A549 (cell line): Measurements from ENCODE around the gene NRXN3. TPM values are rescaled to one million over a fixed set of nuclear protein-coding genes. Genes with fewer than 3 reads are reported as not detected.

ENCODE experiments used
- ATAC-seq, 2 experiments: fragments of 200-7000 bp in 1 of 2; fragments of >200 bp in 1 of 2; cut with Nextera tagmentation in 1 of 2; cut with Tn5 transposase in 1 of 2; 3 replicates each; pipeline versions ENCODE4 v1.8.0 to v1.9.1; 2018 to 2020; ENCODE audit warnings: mild to moderate bottlenecking in 1 of 2, moderate library complexity in 1 of 2
- CTCF ChIA-PET: fragments of 300-600 bp; sonication (Branson Sonifier 250); formaldehyde crosslinking; extraction: SDS; loops from one replicate; lab custom pipeline; 2021; ENCODE audit warnings: antibody characterized with exemption, inconsistent platforms; lab: Yijun Ruan, JAX
- POLR2A ChIA-PET: fragments of 350-600 bp; formaldehyde crosslinking; extraction: SDS; loops from one replicate; lab custom pipeline; 2021; ENCODE audit warnings: antibody characterized with exemption, inconsistent platforms; lab: Yijun Ruan, JAX
- DNase-seq, 2 experiments: peaks; one replicate each; pipeline versions ENCODE4 v3.0.0 to v3.0.0-alpha.2; 2011 to 2016; ENCODE audit warnings: low read depth in 1 of 2, low spot score in 1 of 2
- FAIRE-seq: peaks from 2 replicates; lab custom pipeline; 2011; peaks lifted over from hg19 to GRCh38; lab: Jason Lieb, UNC
- H3K27ac ChIP-seq, 2 experiments: fragments of >200 bp; sonication (Bioruptor Twin); formaldehyde crosslinking; 3 replicates each; pipeline ENCODE4 v1.5.1; 2016 to 2017
- H3K4me1 ChIP-seq: fragments of >200 bp; sonication (Bioruptor Twin); formaldehyde crosslinking; 3 replicates; pipeline ENCODE4 v1.6.1; 2016
- H3K4me2 ChIP-seq: fragments of >200 bp; sonication (Bioruptor Twin); formaldehyde crosslinking; 3 replicates; pipeline ENCODE4 v1.6.1; 2016
- H3K4me3 ChIP-seq: fragments of >200 bp; sonication (Bioruptor Twin); formaldehyde crosslinking; 3 replicates; pipeline ENCODE4 v1.5.1; 2016
- H3K9me3 ChIP-seq: fragments of >200 bp; sonication (Bioruptor Twin); formaldehyde crosslinking; 3 replicates; pipeline ENCODE4 v1.6.1; 2016
- BHLHE40 ChIP-seq: IDR thresholded peaks from 2 replicates; pipeline ENCODE4 v1.6.1; 2012; ENCODE audit warnings: low read depth, low read length, inconsistent platforms
- CHD4 ChIP-seq: fragments of 200-600 bp; sonication (generic); IDR thresholded peaks from 2 replicates; pipeline ENCODE4 v1.6.1; 2016; ENCODE audit warnings: antibody characterized with exemption, mild to moderate bottlenecking, borderline replicate concordance
- EHF ChIP-seq: fragments of 250-450 bp; sonication (Bioruptor Pico); IDR thresholded peaks from 2 replicates; pipeline ENCODE4 v1.5.0; 2020; ENCODE audit warnings: mild to moderate bottlenecking
- EP300 ChIP-seq, 2 experiments: fragments of >200 bp; sonication (Bioruptor Twin); formaldehyde crosslinking; IDR thresholded peaks; 2 replicates in 1 of 2; 3 replicates in 1 of 2; pipeline ENCODE4 v1.6.1; 2016 to 2017
- ESRRA ChIP-seq: fragments of 150-350 bp; IDR thresholded peaks from 2 replicates; pipeline ENCODE4 v1.6.1; 2014; ENCODE audit warnings: mild to moderate bottlenecking, low read length, borderline replicate concordance
- FOSB ChIP-seq: fragments of 250-450 bp; sonication (Bioruptor Pico); IDR thresholded peaks from 2 replicates; pipeline ENCODE4 v1.5.0; 2020; ENCODE audit warnings: mild to moderate bottlenecking, moderate library complexity
- HDAC2 ChIP-seq: fragments of 200-600 bp; sonication (generic); IDR thresholded peaks from 2 replicates; pipeline ENCODE4 v1.6.1; 2016
- HEYL ChIP-seq: fragments of 250-450 bp; sonication (Bioruptor Pico); IDR thresholded peaks from 2 replicates; pipeline ENCODE4 v1.8.0; 2021; ENCODE audit warnings: mild to moderate bottlenecking, moderate library complexity
- HOXB13 ChIP-seq: fragments of 250-450 bp; sonication (Bioruptor Pico); IDR thresholded peaks from 2 replicates; pipeline ENCODE4 v1.5.0; 2020; ENCODE audit warnings: low read depth, mild to moderate bottlenecking, moderate library complexity
- JUN ChIP-seq, 2 experiments: fragments of >200 bp; sonication (Bioruptor Twin); formaldehyde crosslinking; IDR thresholded peaks; 2 replicates in 1 of 2; 3 replicates in 1 of 2; pipeline ENCODE4 v1.6.1; 2016 to 2017
- JUNB ChIP-seq: fragments of >200 bp; sonication (Bioruptor Twin); formaldehyde crosslinking; IDR thresholded peaks from 2 replicates; pipeline ENCODE4 v1.6.1; 2016
- KDM1A ChIP-seq: fragments of 200-600 bp; sonication (generic); IDR thresholded peaks from 2 replicates; pipeline ENCODE4 v1.6.1; 2016; ENCODE audit warnings: low read depth, mild to moderate bottlenecking
- KDM5A ChIP-seq: fragments of 200-600 bp; sonication (generic); IDR thresholded peaks from 2 replicates; pipeline ENCODE4 v1.6.1; 2016; ENCODE audit warnings: antibody characterized with exemption, mild to moderate bottlenecking
- NFE2L2 ChIP-seq: fragments of 150-350 bp; conservative IDR thresholded peaks from 2 replicates; pipeline ENCODE4 v1.6.1; 2014; ENCODE audit warnings: low read length
- NPAS2 ChIP-seq: fragments of 250-450 bp; sonication (Bioruptor Pico); IDR thresholded peaks from 2 replicates; pipeline ENCODE4 v1.8.0; 2022; ENCODE audit warnings: mild to moderate bottlenecking, moderate library complexity, borderline replicate concordance
- RAD21 ChIP-seq, 2 experiments: fragments of >200 bp in 1 of 2; sonication (Bioruptor Twin) in 1 of 2; formaldehyde crosslinking in 1 of 2; IDR thresholded peaks in 1 of 2; conservative IDR thresholded peaks in 1 of 2; 2 replicates in 1 of 2; 3 replicates in 1 of 2; pipeline ENCODE4 v1.6.1; 2012 to 2018; ENCODE audit warnings: inconsistent platforms in 1 of 2
- RARB ChIP-seq: fragments of 250-450 bp; sonication (Bioruptor Pico); IDR thresholded peaks from 2 replicates; pipeline ENCODE4 v1.8.0; 2021; ENCODE audit warnings: mild to moderate bottlenecking, moderate library complexity
- RCOR1 ChIP-seq: fragments of 150-350 bp; IDR thresholded peaks from 2 replicates; pipeline ENCODE4 v1.6.1; 2014; ENCODE audit warnings: antibody characterized with exemption, low read length, low read depth
- RNF2 ChIP-seq: fragments of 200-600 bp; sonication (generic); IDR thresholded peaks from 2 replicates; pipeline ENCODE4 v1.6.1; 2016; ENCODE audit warnings: low read depth, mild to moderate bottlenecking, antibody characterized with exemption, moderate library complexity, borderline replicate concordance
- TP53 ChIP-seq: fragments of 250-450 bp; sonication (Bioruptor Pico); IDR thresholded peaks from 2 replicates; pipeline ENCODE4 v1.5.0; 2021; ENCODE audit warnings: mild to moderate bottlenecking, moderate library complexity
- ZFP36 ChIP-seq: fragments of 450-650 bp; IDR thresholded peaks from 2 replicates; pipeline ENCODE4 v1.6.1; 2014; ENCODE audit warnings: borderline replicate concordance; ENCODE audit not compliant: partially characterized antibody
- ZNF302 ChIP-seq: fragments of 250-450 bp; sonication (Bioruptor Pico); IDR thresholded peaks from 2 replicates; pipeline ENCODE4 v1.9.0; 2021; ENCODE audit warnings: inconsistent platforms, mild to moderate bottlenecking, moderate library complexity
- WGBS: methylation state at CpG from one replicate; pipeline ENCODE4 v1.1.6; 2017; ENCODE audit errors: missing lambda C conversion rate; 5-methylcytosine and 5-hydroxymethylcytosine counted together
- polyA plus RNA-seq, 4 experiments: library from polyadenylated mRNA; depleted of rRNA in 3 of 4; stranded (reverse); fragments of >200 nt; fragmentation: RNase III in 1 of 4; extraction: RNeasy Plus Mini Kit Qiagen cat#74134 plus additional on column Dnase treatment in 1 of 4; gene quantifications; 2 replicates in 3 of 4; 3 replicates in 1 of 4; pipeline ENCODE4 v1.2.3, GENCODE V29; 2011 to 2017
- TF ChIP-seq, protein P1 (sequence below): IDR thresholded peaks from 2 replicates; pipeline ENCODE4 v1.6.1; 2012; ENCODE audit warnings: low read depth, borderline replicate concordance
- TF ChIP-seq, protein P2 (sequence below): fragments of >200 bp; sonication (Bioruptor Twin); formaldehyde crosslinking; IDR thresholded peaks from 3 replicates; pipeline ENCODE4 v1.6.1; 2016
- TF ChIP-seq, protein P3 (sequence below): fragments of 250-450 bp; sonication (Bioruptor Pico); IDR thresholded peaks from 2 replicates; pipeline ENCODE4 v1.5.0; 2020; ENCODE audit warnings: low read depth, mild to moderate bottlenecking, moderate library complexity
- TF ChIP-seq, protein P4 (sequence below): fragments of 250-450 bp; sonication (Bioruptor Pico); IDR thresholded peaks from 2 replicates; pipeline ENCODE4 v1.5.0; 2021; ENCODE audit warnings: mild to moderate bottlenecking, moderate library complexity, borderline replicate concordance
- TF ChIP-seq, protein P5 (sequence below): IDR thresholded peaks from 2 replicates; pipeline ENCODE4 v1.6.1; 2012
- TF ChIP-seq, protein P6 (sequence below): fragments of >200 bp; sonication (Bioruptor Twin); formaldehyde crosslinking; IDR thresholded peaks from 2 replicates; pipeline ENCODE4 v1.6.1; 2016

The NRXN3 gene
- polyA plus RNA-seq, 2 of the 4 experiments (the other 2 are of a cell fraction) = 0.62 to 2.3 TPM

DNA sequence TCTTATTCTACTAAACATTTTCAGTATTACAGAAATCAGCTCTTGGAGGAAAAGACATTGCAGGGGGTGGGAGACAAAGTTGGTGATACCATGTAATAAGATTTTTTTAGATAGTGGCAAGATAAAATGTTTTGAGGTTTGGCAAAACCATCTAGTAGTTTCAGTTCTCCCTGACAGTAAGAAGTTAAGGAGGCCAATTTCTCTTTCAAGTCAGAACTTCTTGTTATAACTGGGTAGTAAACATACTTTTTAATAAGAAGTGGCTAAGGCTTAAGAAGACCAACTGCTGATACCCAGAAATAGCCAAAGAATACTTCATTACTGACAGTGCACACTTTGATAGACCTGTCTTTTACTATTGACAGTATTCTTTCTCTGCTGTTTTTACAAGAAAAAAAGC lies 1588.8 kb downstream of the NRXN3 start:
- H3K4me2 ChIP-seq = no peak overlapping the region
- H3K4me1 ChIP-seq = no peaks in the 10 kb centered on the region
- DNase-seq = no peak
- ChIA-PET CTCF (no interaction called here), POLR2A (no interaction called here)
- FAIRE-seq = no peak
- TF ChIP-seq HEYL (CRISPR knock-in tag) = no peak
- H3K4me3 ChIP-seq = no peak overlapping the region
- H3K27ac ChIP-seq = no peak overlapping the region
- no peaks in the 10 kb centered on the region for H3K9me3 ChIP-seq
- no peak for ATAC-seq

DNA sequence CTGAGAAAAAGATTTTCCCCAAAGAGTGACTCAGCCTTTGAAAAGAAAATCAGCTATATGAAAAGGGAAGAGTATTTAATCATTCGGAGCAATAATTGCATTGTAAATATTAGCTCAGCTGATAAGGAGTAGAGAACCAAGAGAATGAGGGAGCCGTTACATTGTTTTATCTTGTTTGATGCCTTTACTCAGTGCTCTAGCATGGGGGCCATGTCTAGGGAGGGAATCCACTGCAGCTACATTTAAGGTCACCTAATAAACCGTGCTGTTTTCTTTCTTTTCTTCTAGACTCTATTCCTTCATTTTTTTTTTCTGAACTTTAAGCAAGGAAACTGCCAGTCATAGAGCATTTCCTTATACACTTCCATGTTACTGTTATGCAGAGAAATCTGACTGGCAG lies 1594.2 kb downstream of the NRXN3 start:
- ChIA-PET CTCF (no interaction called here), POLR2A (no interaction called here)
- TF ChIP-seq, protein P1, sequence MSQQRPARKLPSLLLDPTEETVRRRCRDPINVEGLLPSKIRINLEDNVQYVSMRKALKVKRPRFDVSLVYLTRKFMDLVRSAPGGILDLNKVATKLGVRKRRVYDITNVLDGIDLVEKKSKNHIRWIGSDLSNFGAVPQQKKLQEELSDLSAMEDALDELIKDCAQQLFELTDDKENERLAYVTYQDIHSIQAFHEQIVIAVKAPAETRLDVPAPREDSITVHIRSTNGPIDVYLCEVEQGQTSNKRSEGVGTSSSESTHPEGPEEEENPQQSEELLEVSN = no peak
- TF ChIP-seq TP53 (CRISPR knock-in tag) (no peak), ZNF302 (CRISPR knock-in tag) (no peak), ESRRA (no peak), EP300 (IDR thresholded peaks at IDR 0.05) (no peak), JUNB (no peak), ZFP36 (no peak), EHF (no peak), HOXB13 (CRISPR knock-in tag) (no peak), KDM1A (no peak), HDAC2 (no peak)
- TF ChIP-seq, protein P2, sequence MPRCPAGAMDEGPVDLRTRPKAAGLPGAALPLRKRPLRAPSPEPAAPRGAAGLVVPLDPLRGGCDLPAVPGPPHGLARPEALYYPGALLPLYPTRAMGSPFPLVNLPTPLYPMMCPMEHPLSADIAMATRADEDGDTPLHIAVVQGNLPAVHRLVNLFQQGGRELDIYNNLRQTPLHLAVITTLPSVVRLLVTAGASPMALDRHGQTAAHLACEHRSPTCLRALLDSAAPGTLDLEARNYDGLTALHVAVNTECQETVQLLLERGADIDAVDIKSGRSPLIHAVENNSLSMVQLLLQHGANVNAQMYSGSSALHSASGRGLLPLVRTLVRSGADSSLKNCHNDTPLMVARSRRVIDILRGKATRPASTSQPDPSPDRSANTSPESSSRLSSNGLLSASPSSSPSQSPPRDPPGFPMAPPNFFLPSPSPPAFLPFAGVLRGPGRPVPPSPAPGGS = no peak
- TF ChIP-seq, protein P3, sequence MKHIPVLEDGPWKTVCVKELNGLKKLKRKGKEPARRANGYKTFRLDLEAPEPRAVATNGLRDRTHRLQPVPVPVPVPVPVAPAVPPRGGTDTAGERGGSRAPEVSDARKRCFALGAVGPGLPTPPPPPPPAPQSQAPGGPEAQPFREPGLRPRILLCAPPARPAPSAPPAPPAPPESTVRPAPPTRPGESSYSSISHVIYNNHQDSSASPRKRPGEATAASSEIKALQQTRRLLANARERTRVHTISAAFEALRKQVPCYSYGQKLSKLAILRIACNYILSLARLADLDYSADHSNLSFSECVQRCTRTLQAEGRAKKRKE (CRISPR knock-in tag) = no peak
- TF ChIP-seq, protein P4, sequence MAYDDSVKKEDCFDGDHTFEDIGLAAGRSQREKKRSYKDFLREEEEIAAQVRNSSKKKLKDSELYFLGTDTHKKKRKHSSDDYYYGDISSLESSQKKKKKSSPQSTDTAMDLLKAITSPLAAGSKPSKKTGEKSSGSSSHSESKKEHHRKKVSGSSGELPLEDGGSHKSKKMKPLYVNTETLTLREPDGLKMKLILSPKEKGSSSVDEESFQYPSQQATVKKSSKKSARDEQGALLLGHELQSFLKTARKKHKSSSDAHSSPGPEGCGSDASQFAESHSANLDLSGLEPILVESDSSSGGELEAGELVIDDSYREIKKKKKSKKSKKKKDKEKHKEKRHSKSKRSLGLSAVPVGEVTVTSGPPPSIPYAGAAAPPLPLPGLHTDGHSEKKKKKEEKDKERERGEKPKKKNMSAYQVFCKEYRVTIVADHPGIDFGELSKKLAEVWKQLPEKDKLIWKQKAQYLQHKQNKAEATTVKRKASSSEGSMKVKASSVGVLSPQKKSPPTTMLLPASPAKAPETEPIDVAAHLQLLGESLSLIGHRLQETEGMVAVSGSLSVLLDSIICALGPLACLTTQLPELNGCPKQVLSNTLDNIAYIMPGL = no peak
- H3K4me2 ChIP-seq = no peak overlapping the region
- no peaks in the 10 kb centered on the region for H3K9me3 ChIP-seq
- ATAC-seq (no peak), DNase-seq (no peak), FAIRE-seq (no peak)
- H3K4me3 ChIP-seq = no peak overlapping the region
- H3K4me1 ChIP-seq = no peaks in the 10 kb centered on the region
- WGBS = 9% methylated on average over 3 of the region's 3 CpGs
- H3K27ac ChIP-seq = no peak overlapping the region

DNA sequence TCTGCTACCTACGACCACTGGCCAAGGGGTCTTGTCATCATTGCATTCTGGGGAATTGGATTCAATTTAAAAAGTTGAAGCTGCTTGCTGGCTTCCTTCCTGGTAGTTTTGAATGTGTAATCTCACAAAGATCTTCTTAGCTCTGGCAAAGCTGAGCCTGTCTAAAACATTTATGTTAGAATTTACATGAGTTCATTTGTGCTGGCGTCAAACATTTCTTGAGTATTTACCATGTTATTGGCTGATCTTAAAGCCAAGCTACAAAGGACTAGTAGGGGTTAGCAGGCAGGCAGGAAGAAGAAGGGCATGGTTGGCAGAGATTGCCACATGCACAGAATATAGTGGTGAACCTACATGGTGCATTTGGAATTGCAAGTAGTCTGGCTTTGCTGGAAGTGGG lies 1596.3 kb downstream of the NRXN3 start:
- DNase-seq (no peak), FAIRE-seq (no peak), ATAC-seq (no peak)
- Histone ChIP-seq H3K4me1 (no peaks in the 10 kb centered on the region), H3K27ac (no peak overlapping the region), H3K4me2 (no peak overlapping the region), H3K4me3 (no peak overlapping the region), H3K9me3 (no peaks in the 10 kb centered on the region)
- ChIA-PET POLR2A (no interaction called here), CTCF (no interaction called here)
- WGBS = 40% methylated on average over 2 of the region's 2 CpGs
- TF ChIP-seq, protein P4 = no peak
- TF ChIP-seq RCOR1 (no peak), RARB (no peak), EP300 (IDR thresholded peaks at IDR 0.05) (no peak), RNF2 (no peak), RAD21 (conservative IDR thresholded peaks at IDR 0.05 in 1 of 2, IDR thresholded peaks at IDR 0.05 in 1 of 2) (no peak), JUN (IDR thresholded peaks at IDR 0.05) (no peak), CHD4 (no peak), BHLHE40 (no peak), NPAS2 (no peak), KDM5A (no peak), EHF (no peak), HOXB13 (CRISPR knock-in tag) (no peak), TP53 (CRISPR knock-in tag) (no peak), FOSB (no peak), NFE2L2 (no peak)
- TF ChIP-seq, protein P3 (CRISPR knock-in tag) = no peak
- TF ChIP-seq, protein P5, sequence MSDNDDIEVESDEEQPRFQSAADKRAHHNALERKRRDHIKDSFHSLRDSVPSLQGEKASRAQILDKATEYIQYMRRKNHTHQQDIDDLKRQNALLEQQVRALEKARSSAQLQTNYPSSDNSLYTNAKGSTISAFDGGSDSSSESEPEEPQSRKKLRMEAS = no peak
- TF ChIP-seq, protein P6, sequence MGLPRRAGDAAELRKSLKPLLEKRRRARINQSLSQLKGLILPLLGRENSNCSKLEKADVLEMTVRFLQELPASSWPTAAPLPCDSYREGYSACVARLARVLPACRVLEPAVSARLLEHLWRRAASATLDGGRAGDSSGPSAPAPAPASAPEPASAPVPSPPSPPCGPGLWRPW = no peak
